Hepatocyte (in vitro differentiated cells): ENCODE data around the gene MSI2. TPM values are rescaled to one million over a fixed set of nuclear protein-coding genes. Genes with fewer than 3 reads are reported as not detected.

ENCODE experiments used
- DNase-seq: peaks from one replicate; pipeline ENCODE4 v3.0.0-alpha.2; 2016; ENCODE audit warnings: low spot score
- H2AFZ ChIP-seq: fragments of 200-600 bp; sonication (generic); 2 replicates; pipeline ENCODE4 v1.6.0; 2016; ENCODE audit warnings: antibody characterized with exemption, mild to moderate bottlenecking
- H3K27ac ChIP-seq: fragments of 200-600 bp; sonication (generic); 2 replicates; pipeline ENCODE4 v1.5.1; 2016; ENCODE audit warnings: mild to moderate bottlenecking
- H3K27me3 ChIP-seq: fragments of 200-600 bp; sonication (generic); 2 replicates; pipeline ENCODE4 v1.6.1; 2016
- H3K36me3 ChIP-seq: fragments of 200-600 bp; sonication (generic); replicated peaks from 2 replicates; pipeline ENCODE4 v1.5.1; 2016; ENCODE audit warnings: low read depth; ENCODE audit not compliant: insufficient read depth
- H3K4me1 ChIP-seq: fragments of 200-600 bp; sonication (generic); 2 replicates; pipeline ENCODE4 v1.5.1; 2016; ENCODE audit warnings: mild to moderate bottlenecking, moderate library complexity; ENCODE audit not compliant: insufficient read depth
- H3K4me2 ChIP-seq: fragments of 200-600 bp; sonication (generic); 2 replicates; pipeline ENCODE4 v1.6.0; 2016
- H3K4me3 ChIP-seq: fragments of 200-600 bp; sonication (generic); 2 replicates; pipeline ENCODE4 v1.5.1; 2016; ENCODE audit warnings: mild to moderate bottlenecking
- H3K79me2 ChIP-seq: fragments of 200-600 bp; sonication (generic); 2 replicates; pipeline ENCODE4 v1.6.0; 2017; ENCODE audit warnings: mild to moderate bottlenecking
- H3K9me2 ChIP-seq: fragments of 200-600 bp; sonication (generic); replicated peaks from 2 replicates; pipeline ENCODE4 v1.6.0; 2017; ENCODE audit warnings: mild to moderate bottlenecking; ENCODE audit not compliant: insufficient read depth
- H3K9me3 ChIP-seq: fragments of 200-600 bp; sonication (generic); 2 replicates; pipeline ENCODE4 v1.5.1; 2016; ENCODE audit warnings: low read depth, mild to moderate bottlenecking
- H4K20me1 ChIP-seq: fragments of 200-600 bp; sonication (generic); 2 replicates; pipeline ENCODE4 v1.6.0; 2016; ENCODE audit warnings: mild to moderate bottlenecking; ENCODE audit not compliant: insufficient read depth, poor library complexity, severe bottlenecking
- CTCF ChIP-seq: fragments of 200-600 bp; sonication (generic); IDR thresholded peaks from 2 replicates; pipeline ENCODE4 v1.5.1; 2016; ENCODE audit warnings: antibody characterized with exemption, mild to moderate bottlenecking; ENCODE audit not compliant: poor library complexity
- EZH2 ChIP-seq: fragments of 200-600 bp; sonication (generic); IDR thresholded peaks from 2 replicates; pipeline ENCODE4 v1.6.1; 2016; ENCODE audit warnings: antibody characterized with exemption, mild to moderate bottlenecking, borderline replicate concordance
- EZH2phosphoT487 ChIP-seq: fragments of 200-600 bp; sonication (generic); IDR thresholded peaks from one replicate; pipeline ENCODE4 v1.6.1; 2018; ENCODE audit warnings: antibody characterized with exemption, mild to moderate bottlenecking, low read depth, moderate library complexity; ENCODE audit not compliant: unreplicated experiment, severe bottlenecking
- WGBS: methylation state at CpG from one replicate; pipeline ENCODE4 v1.1.6; 2016; ENCODE audit warnings: low lambda C conversion rate; ENCODE audit errors: missing lambda C conversion rate; 5-methylcytosine and 5-hydroxymethylcytosine counted together
- polyA plus RNA-seq: library from polyadenylated mRNA; unstranded; fragments of >200 nt; fragmentation: Nextera tagmentation; extraction: Ambion mirVana; gene quantifications from 2 replicates; pipeline ENCODE4 v1.2.1, GENCODE V29; 2016
- total RNA-seq: library from RNA; depleted of rRNA; stranded (reverse); fragments of >200 nt; gene quantifications from 2 replicates; pipeline ENCODE4 v1.2.3, GENCODE V29; 2014

Gene MSI2
- total and polyA plus RNA-seq, 2 experiments from 2014 or later, result 16.1 to 60.6 TPM

GRCh38 chr17:57726838-57727237 is 470.5 kb downstream of the MSI2 start:
- no peak overlapping the region for H2AFZ ChIP-seq
- H3K4me1 ChIP-seq, result no peaks in the 10 kb centered on the region
- no peak overlapping the region for H3K4me3 ChIP-seq
- no peaks in the 10 kb centered on the region for H3K9me2 ChIP-seq
- no peak overlapping the region for H3K4me2 ChIP-seq
- 93% methylated on average over 5 of the region's 5 CpGs for WGBS
- no peaks in the 10 kb centered on the region for H3K79me2 ChIP-seq
- peaks cover 3% of the 10 kb centered on the region for H3K27me3 ChIP-seq
- TF ChIP-seq EZH2phosphoT487 (no peak), CTCF (no peak), EZH2 (no peak)
- no peak for DNase-seq
- no peak overlapping the region for H3K27ac ChIP-seq
- no peaks in the 10 kb centered on the region for H3K9me3 ChIP-seq
- H3K36me3 ChIP-seq, result no peaks in the 10 kb centered on the region
- H4K20me1 ChIP-seq, result no peaks in the 10 kb centered on the region

- 77% methylated on average over 8 of the region's 8 CpGs for WGBS
These were observed 471.4 kb downstream of the MSI2 start for GRCh38 chr17:57727630-57728175.

GRCh38 chr17:57730026-57730701 is 473.8 kb downstream of the MSI2 start:
- Histone ChIP-seq H3K27me3 (peaks cover 7% of the 10 kb centered on the region), H3K9me2 (no peaks in the 10 kb centered on the region), H3K9me3 (no peaks in the 10 kb centered on the region), H3K36me3 (no peaks in the 10 kb centered on the region), H3K4me2 (no peak overlapping the region), H3K79me2 (no peaks in the 10 kb centered on the region), H4K20me1 (no peaks in the 10 kb centered on the region), H2AFZ (no peak overlapping the region), H3K27ac (no peak overlapping the region), H3K4me1 (no peaks in the 10 kb centered on the region), H3K4me3 (no peak overlapping the region)
- no peak for TF ChIP-seq EZH2
- TF ChIP-seq CTCF, result no peak
- WGBS, result 83% methylated on average over 3 of the region's 3 CpGs
- DNase-seq, result no peak

More at GRCh38 chr17:57727630-57728175, 471.4 kb downstream of the MSI2 start:
- Histone ChIP-seq H3K9me3 (no peaks in the 10 kb centered on the region), H3K4me3 (no peak overlapping the region), H3K9me2 (no peaks in the 10 kb centered on the region), H2AFZ (no peak overlapping the region), H3K27ac (no peak overlapping the region), H3K79me2 (no peaks in the 10 kb centered on the region), H3K27me3 (peaks cover 3% of the 10 kb centered on the region), H4K20me1 (no peaks in the 10 kb centered on the region), H3K36me3 (no peaks in the 10 kb centered on the region), H3K4me2 (no peak overlapping the region), H3K4me1 (no peaks in the 10 kb centered on the region)
- TF ChIP-seq CTCF (no peak), EZH2phosphoT487 (no peak), EZH2 (no peak)
- no peak for DNase-seq
